ENCODE measurements around the gene SVIL. TPM values are rescaled to one million over a fixed set of nuclear protein-coding genes. Genes with fewer than 3 reads are reported as not detected.

SVIL gene
- total RNA-seq, 1 experiment from 2014 or later: 15.3 TPM

DNA sequence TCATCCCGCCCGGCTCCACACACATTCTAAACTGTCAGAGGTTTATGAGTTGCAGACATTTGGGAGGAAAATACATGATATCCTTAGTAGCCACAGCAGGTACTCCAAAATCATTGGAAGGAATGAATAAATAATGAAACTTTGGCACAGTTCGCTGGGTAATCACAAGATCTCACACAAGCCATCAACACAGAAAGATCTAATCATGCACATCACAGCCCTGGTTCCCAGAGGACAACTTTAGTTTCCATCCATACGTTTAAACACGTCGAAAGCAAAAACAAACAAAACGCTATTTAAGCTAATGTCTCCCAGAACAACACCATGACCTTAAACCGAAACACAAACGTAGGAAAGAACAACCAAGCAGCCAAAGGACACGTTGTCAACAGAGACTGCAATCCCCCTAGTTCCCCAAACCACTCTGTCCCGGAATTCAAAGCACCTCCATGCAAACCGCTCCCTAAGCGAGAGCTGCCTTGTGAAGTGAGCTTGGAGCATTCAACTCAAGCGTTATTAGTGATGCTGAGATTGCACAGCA, 12.3 kb downstream of the SVIL start:
- no peaks in the 10 kb centered on the region for H3K27me3 ChIP-seq (ENCODE audit: insufficient read depth, low read length)
- H3K4me3 Mint-ChIP-seq: no peak overlapping the region

More for the DNA sequence above, 12.3 kb downstream of the SVIL start:
- H3K18ac ChIP-seq (ENCODE audit: insufficient read length, low read depth, low read length): no peak overlapping the region
- H3K23me2 ChIP-seq (ENCODE audit: insufficient read length, low read depth, low read length, poor library complexity, severe bottlenecking): no peaks in the 10 kb centered on the region
- H3T11ph ChIP-seq (ENCODE audit: low read length): no peak overlapping the region
- no peak overlapping the region for H3K56ac ChIP-seq (ENCODE audit: insufficient read length, low read depth, low read length)
- Mint-ChIP-seq H3K9me3 (no peaks in the 10 kb centered on the region), H3K36me3 (ENCODE audit: insufficient read depth in 1 of 3, low read depth in 3 of 3) (peaks cover 0 to 4% (median 0%) of the 10 kb centered on the region in 3 experiments; a peak in 1 of 7 replicates), H3K4me1 (peaks cover 42% of the 10 kb centered on the region in 2 experiments), H3K27ac (peak overlapping the region; percentile 12 to 61 (median 45); a peak in 5 of 7 replicates), H3K27me3 (ENCODE audit: low read depth) (no peaks in the 10 kb centered on the region)
- no peak overlapping the region for H3K27ac ChIP-seq (ENCODE audit: insufficient read length, low read depth, low read length)
- H2BK20ac ChIP-seq (ENCODE audit: low read depth, low read length, poor library complexity, severe bottlenecking): no peak overlapping the region
- H4K8ac ChIP-seq (replicated peaks; ENCODE audit: insufficient read length, low read depth, low read length): no peak overlapping the region
- TF ChIP-seq, protein P1, sequence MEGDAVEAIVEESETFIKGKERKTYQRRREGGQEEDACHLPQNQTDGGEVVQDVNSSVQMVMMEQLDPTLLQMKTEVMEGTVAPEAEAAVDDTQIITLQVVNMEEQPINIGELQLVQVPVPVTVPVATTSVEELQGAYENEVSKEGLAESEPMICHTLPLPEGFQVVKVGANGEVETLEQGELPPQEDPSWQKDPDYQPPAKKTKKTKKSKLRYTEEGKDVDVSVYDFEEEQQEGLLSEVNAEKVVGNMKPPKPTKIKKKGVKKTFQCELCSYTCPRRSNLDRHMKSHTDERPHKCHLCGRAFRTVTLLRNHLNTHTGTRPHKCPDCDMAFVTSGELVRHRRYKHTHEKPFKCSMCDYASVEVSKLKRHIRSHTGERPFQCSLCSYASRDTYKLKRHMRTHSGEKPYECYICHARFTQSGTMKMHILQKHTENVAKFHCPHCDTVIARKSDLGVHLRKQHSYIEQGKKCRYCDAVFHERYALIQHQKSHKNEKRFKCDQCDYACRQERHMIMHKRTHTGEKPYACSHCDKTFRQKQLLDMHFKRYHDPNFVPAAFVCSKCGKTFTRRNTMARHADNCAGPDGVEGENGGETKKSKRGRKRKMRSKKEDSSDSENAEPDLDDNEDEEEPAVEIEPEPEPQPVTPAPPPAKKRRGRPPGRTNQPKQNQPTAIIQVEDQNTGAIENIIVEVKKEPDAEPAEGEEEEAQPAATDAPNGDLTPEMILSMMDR (conservative IDR thresholded peaks at IDR 0.05): no peak
- no peak overlapping the region for H2BK12ac ChIP-seq (ENCODE audit: insufficient read length, low read depth, low read length)
- H2BK15ac ChIP-seq (ENCODE audit: low read depth, low read length): no peak overlapping the region
- H4K91ac ChIP-seq (ENCODE audit: insufficient read length, low read depth, low read length): no peak overlapping the region
- WGBS (ENCODE audit: extremely low coverage, insufficient read length, low lambda C conversion rate): no CpG with 5 or more reads among the region's 14 CpGs
- no peak overlapping the region for H2AFZ ChIP-seq (ENCODE audit: low read length)
- no peaks in the 10 kb centered on the region for H4K20me1 ChIP-seq (ENCODE audit: control insufficient read depth, insufficient read depth, insufficient read length)
- H3K14ac ChIP-seq (ENCODE audit: insufficient read depth, low read length): no peak overlapping the region
- no peaks in the 10 kb centered on the region for H3K9me3 ChIP-seq (ENCODE audit: control insufficient read depth, low read depth, low read length)
- H2BK5ac ChIP-seq (ENCODE audit: insufficient read length, low read length): no peak overlapping the region
- H3K79me2 ChIP-seq (ENCODE audit: insufficient read depth, low read length): peaks cover 2% of the 10 kb centered on the region; the same call in 1 of the 2 replicates
- H3K4ac ChIP-seq (ENCODE audit: low read depth, low read length): no peak overlapping the region
- H3K23ac ChIP-seq (ENCODE audit: insufficient read length, low read depth, low read length): no peak overlapping the region
- H3K4me1 ChIP-seq (ENCODE audit: insufficient read depth, low read length): peaks cover 4% of the 10 kb centered on the region; the same call in 1 of the 2 replicates
- no peaks in the 10 kb centered on the region for H3K79me1 ChIP-seq (ENCODE audit: insufficient read depth, low read depth, low read length, poor library complexity, severe bottlenecking)
- no peak overlapping the region for H2BK120ac ChIP-seq (ENCODE audit: low read depth, low read length, poor library complexity, severe bottlenecking)
- no peak overlapping the region for H3K9ac ChIP-seq (ENCODE audit: extremely low read depth, insufficient read length, low read length)
- no peak overlapping the region for H3K4me2 ChIP-seq (ENCODE audit: insufficient read depth, insufficient read length, low read length)
- no peak overlapping the region for H2AK5ac ChIP-seq (ENCODE audit: insufficient read length, low read length)
- no peak overlapping the region for H4K5ac ChIP-seq (ENCODE audit: insufficient read length, low read depth, low read length)
- DNase-seq: no peak
